AG10803 (cell line): ENCODE measurements around the gene ZNF732.

ENCODE experiments used
- DNase-seq: peaks from one replicate; pipeline ENCODE4 v3.0.0; 2010; ENCODE audit warnings: low read depth
- H3K4me3 ChIP-seq: 2 replicates; pipeline ENCODE4 v1.5.1; 2011; ENCODE audit warnings: mild to moderate bottlenecking, low read length, control low read depth
- TF ChIP-seq, protein P1 (sequence below): conservative IDR thresholded peaks from 2 replicates; pipeline ENCODE4 v1.5.1; 2011; ENCODE audit warnings: mild to moderate bottlenecking, low read length, control low read depth, inconsistent platforms

Gene ZNF732

GRCh38 chr4:304969-305680 is at the start of gene ZNF732:
TSS of gene ZNF732 (minus strand) at chr4:305474. CDS start at chr4:305310, 164 bp downstream.
- DNase-seq: peak; percentile 15
- peak within 1 kb of the TSS; percentile 45 for H3K4me3 ChIP-seq
- TF ChIP-seq, protein P1, sequence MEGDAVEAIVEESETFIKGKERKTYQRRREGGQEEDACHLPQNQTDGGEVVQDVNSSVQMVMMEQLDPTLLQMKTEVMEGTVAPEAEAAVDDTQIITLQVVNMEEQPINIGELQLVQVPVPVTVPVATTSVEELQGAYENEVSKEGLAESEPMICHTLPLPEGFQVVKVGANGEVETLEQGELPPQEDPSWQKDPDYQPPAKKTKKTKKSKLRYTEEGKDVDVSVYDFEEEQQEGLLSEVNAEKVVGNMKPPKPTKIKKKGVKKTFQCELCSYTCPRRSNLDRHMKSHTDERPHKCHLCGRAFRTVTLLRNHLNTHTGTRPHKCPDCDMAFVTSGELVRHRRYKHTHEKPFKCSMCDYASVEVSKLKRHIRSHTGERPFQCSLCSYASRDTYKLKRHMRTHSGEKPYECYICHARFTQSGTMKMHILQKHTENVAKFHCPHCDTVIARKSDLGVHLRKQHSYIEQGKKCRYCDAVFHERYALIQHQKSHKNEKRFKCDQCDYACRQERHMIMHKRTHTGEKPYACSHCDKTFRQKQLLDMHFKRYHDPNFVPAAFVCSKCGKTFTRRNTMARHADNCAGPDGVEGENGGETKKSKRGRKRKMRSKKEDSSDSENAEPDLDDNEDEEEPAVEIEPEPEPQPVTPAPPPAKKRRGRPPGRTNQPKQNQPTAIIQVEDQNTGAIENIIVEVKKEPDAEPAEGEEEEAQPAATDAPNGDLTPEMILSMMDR: no peak

DNA sequence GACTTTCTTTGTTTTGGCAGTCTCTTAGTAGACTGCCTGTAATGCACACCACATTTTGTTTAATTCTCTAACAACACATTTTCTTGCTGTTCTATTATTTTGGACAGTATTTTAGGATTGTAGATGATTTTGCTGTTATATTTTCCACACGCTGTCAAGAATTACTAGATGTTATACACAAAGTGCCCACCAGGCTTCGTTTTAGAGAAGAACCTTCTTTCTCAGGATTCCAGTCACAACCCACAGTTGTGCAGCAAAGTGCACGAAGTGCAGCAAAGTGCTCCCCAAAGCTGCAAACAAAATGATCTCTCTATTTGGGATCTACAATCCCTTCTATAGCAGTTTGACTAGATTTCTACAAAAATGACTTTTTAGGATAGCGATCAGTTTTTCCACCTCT is 34.7 kb upstream of the ZNF732 start:
- TF ChIP-seq, protein P1: peak; percentile 12; the same call in 1 of the 2 replicates
- no peak for DNase-seq
- no peak overlapping the region for H3K4me3 ChIP-seq

- DNase-seq: no peak
- TF ChIP-seq, protein P1: no peak
- H3K4me3 ChIP-seq: peak overlapping the region; percentile 92
Measured at GRCh38 chr4:338759-339097, 33.5 kb upstream of the ZNF732 start.

DNA sequence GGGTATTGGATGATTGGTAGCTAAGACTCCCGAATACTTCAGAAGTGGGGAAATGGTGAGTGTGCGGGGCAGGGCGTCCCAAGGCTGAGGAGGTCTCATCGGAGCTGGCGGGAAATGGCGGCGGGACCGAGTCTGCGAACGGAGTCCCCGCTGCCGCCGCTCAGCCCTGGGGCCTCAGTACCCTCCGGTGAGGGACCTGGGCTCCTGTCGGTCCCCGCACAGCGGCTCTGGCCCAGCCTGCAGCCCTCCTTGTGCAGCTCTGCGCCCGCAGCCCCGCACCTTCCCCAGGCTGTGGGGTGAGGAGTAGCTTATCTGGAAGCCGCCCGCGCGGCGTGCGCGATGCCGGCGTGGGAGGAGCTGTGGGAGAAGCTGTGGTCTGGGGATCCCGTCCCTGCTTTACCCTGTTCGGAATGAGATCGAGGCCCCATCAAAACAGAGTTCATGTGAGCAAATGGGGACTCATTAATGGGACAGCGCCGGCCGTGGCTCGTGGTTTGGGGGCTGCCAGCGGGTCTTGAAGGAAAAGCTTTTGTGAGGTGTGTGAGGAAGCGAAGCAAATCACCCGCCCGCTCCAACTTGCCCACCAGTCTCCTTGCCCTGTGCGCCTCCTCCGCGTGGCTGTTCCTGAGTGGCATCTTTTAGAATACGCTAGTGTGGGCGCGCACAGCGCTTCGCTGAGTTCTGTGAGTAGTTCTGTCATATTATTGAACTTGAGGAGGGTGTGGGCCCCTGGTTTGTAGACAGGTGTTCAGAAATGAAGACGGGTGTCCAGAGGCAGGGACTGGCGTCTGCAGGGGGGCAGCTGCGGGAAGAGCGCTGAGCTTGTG is 32.9 kb upstream of the ZNF732 start:
- DNase-seq: peak; percentile 25
- TF ChIP-seq, protein P1: no peak
- peak overlapping the region; percentile 92 for H3K4me3 ChIP-seq

GRCh38 chr4:337143-337931 is 32.1 kb upstream of the ZNF732 start, which contains the start of gene ZNF141:
TSS of gene ZNF141 (plus strand) at chr4:337814. CDS start at chr4:337984, 170 bp downstream.
- H3K4me3 ChIP-seq: peak within 1 kb of the TSS; percentile 92
- TF ChIP-seq, protein P1: no peak
- DNase-seq: peak; percentile 98

GRCh38 chr4:336893-337142 is 31.5 kb upstream of the ZNF732 start:
- peak overlapping the region; percentile 92 for H3K4me3 ChIP-seq
- TF ChIP-seq, protein P1: no peak
- DNase-seq: no peak
